ENCODE data around the gene IFITM10. TPM values are rescaled to one million over a fixed set of nuclear protein-coding genes. Genes with fewer than 3 reads are reported as not detected.

IFITM10 gene
- total RNA-seq, 1 experiment from 2014 or later = 18.0 TPM

- in situ Hi-C loops (cut with HindIII; ENCODE audit: low pct_unique_long_range_greater_than_20kb, low sequenced_read_pairs) = no loop called here
- intact Hi-C loops (cut with micrococcal nuclease; ENCODE audit: unreplicated experiment) = no loop called here
- no peaks in the 10 kb centered on the region for H3K9me3 ChIP-seq (ENCODE audit: control insufficient read depth, insufficient read depth, low read depth, low read length)
- no TSS peak for BruUV-seq (replicated peaks)
- TF ChIP-seq REST (IDR thresholded peaks at IDR 0.05; ENCODE audit: insufficient read depth in 1 of 2, low read depth in 2 of 2, low read length in 1 of 2) (no peak), TCF7L2 (IDR thresholded peaks at IDR 0.05; ENCODE audit: low read depth, low read length) (no peak), SIN3A (IDR thresholded peaks at IDR 0.05; ENCODE audit: borderline replicate concordance, insufficient read depth, low read depth, low read length) (no peak), CTCF (IDR thresholded peaks at IDR 0.05) (no peak), POLR2AphosphoS5 (IDR thresholded peaks at IDR 0.05; ENCODE audit: low read depth, low read length) (no peak)
- no peaks in the 10 kb centered on the region for H3K4me1 ChIP-seq (ENCODE audit: control insufficient read depth, insufficient read depth, low read length)
- DNase-seq (ENCODE audit: low read depth, low spot score) = no peak
- H3K4me3 ChIP-seq (ENCODE audit: low read depth in 2 of 2, low read length in 2 of 2) = no peak overlapping the region
- no peaks in the 10 kb centered on the region for H3K36me3 ChIP-seq (ENCODE audit: control insufficient read depth, insufficient read depth, low read length)
- ATAC-seq = no peak
- ChIA-PET CTCF (no interaction called here), POLR2A (no interaction called here)
- H3K27me3 ChIP-seq (ENCODE audit: control insufficient read depth, insufficient read depth, low read length) = peaks cover 5% of the 10 kb centered on the region
- H3K27ac ChIP-seq (ENCODE audit: low read length) = no peak overlapping the region
These were observed 23.2 kb downstream of the IFITM10 start for GRCh38 chr11:1727096-1727690.

GRCh38 chr11:1719781-1720180, 30.6 kb downstream of the IFITM10 start:
- no peak for DNase-seq (ENCODE audit: low read depth, low spot score)
- Histone ChIP-seq H3K27ac (ENCODE audit: low read length) (no peak overlapping the region), H3K27me3 (ENCODE audit: control insufficient read depth, insufficient read depth, low read length) (no peaks in the 10 kb centered on the region; the same call in 1 of the 2 replicates), H3K4me3 (ENCODE audit: low read depth in 2 of 2, low read length in 2 of 2) (no peak overlapping the region), H3K36me3 (ENCODE audit: control insufficient read depth, insufficient read depth, low read length) (no peaks in the 10 kb centered on the region), H3K4me1 (ENCODE audit: control insufficient read depth, insufficient read depth, low read length) (no peaks in the 10 kb centered on the region), H3K9me3 (ENCODE audit: control insufficient read depth, insufficient read depth, low read depth, low read length) (no peaks in the 10 kb centered on the region)
- ChIA-PET POLR2A (no interaction called here), CTCF (interaction anchor here (0.6 kb wide), 1 partner anchor 31 kb away, joined by 3 read pairs; the partner anchor contains the start of gene IFITM10)
- in situ Hi-C loops (cut with HindIII; ENCODE audit: low pct_unique_long_range_greater_than_20kb, low sequenced_read_pairs) (no loop called here), intact Hi-C loops (cut with micrococcal nuclease; ENCODE audit: unreplicated experiment) (no loop called here)
- no peak for TF ChIP-seq REST (IDR thresholded peaks at IDR 0.05; ENCODE audit: insufficient read depth in 1 of 2, low read depth in 2 of 2, low read length in 1 of 2)
- TF ChIP-seq CTCF (IDR thresholded peaks at IDR 0.05) = no peak
- no peak for TF ChIP-seq TCF7L2 (IDR thresholded peaks at IDR 0.05; ENCODE audit: low read depth, low read length)
- TF ChIP-seq POLR2AphosphoS5 (IDR thresholded peaks at IDR 0.05; ENCODE audit: low read depth, low read length) = no peak
- no peak for TF ChIP-seq SIN3A (IDR thresholded peaks at IDR 0.05; ENCODE audit: borderline replicate concordance, insufficient read depth, low read depth, low read length)
- BruUV-seq (replicated peaks) = no TSS peak
- no peak for ATAC-seq

Data from Panc1 (cell line).